GM18951 (cell line): ENCODE results near the gene KCNAB2.
"Not testable (repeated sequence)": the region's sequence is repeated elsewhere in the genome, so short reads cannot be mapped to it uniquely, and the experiment has no call there.

Experiments used
- POLR2A ChIP-seq: IDR thresholded peaks from 4 replicates; pipeline ENCODE4 v1.6.1; 2011; ENCODE audit warnings: mild to moderate bottlenecking; ENCODE audit not compliant: insufficient read length, insufficient read depth; ENCODE audit errors: extremely low read depth
- in situ Hi-C: fragments of 300-500 bp; cut with MboI; formaldehyde crosslinking; loops from one replicate; pipeline ENCODE4 v1.12.0; 2022; ENCODE audit warnings: low sequenced_read_pairs, mixed read lengths, inconsistent platforms; ENCODE audit not compliant: unreplicated experiment

Gene KCNAB2

GRCh38 chr1:6046279-6046678 is 591 bp downstream of the KCNAB2 start:
- TF ChIP-seq POLR2A = no peak

GRCh38 chr1:6048179-6048867 is 2.6 kb downstream of the KCNAB2 start:
- in situ Hi-C loops = no loop called here
- TF ChIP-seq POLR2A = no peak

More at GRCh38 chr1:6046279-6046678, 591 bp downstream of the KCNAB2 start:
- in situ Hi-C loops = no loop called here

GRCh38 chr1:6049419-6049818 is 3.7 kb downstream of the KCNAB2 start:
- no peak for TF ChIP-seq POLR2A
- in situ Hi-C loops = no loop called here

GRCh38 chr1:6051423-6051822 is 5.7 kb downstream of the KCNAB2 start:
- in situ Hi-C loops = no loop called here
- no peak for TF ChIP-seq POLR2A

GRCh38 chr1:6052543-6053205 is 7.0 kb downstream of the KCNAB2 start:
- in situ Hi-C loops = no loop called here
- TF ChIP-seq POLR2A = no peak

GRCh38 chr1:6053206-6053546 is 7.5 kb downstream of the KCNAB2 start:
- TF ChIP-seq POLR2A = no peak
- in situ Hi-C loops = no loop called here

- in situ Hi-C loops = no loop called here
- TF ChIP-seq POLR2A = no peak
Measured at GRCh38 chr1:6054596-6054995, 8.9 kb downstream of the KCNAB2 start.

- no peak for TF ChIP-seq POLR2A
- in situ Hi-C loops = no loop called here
Measured at GRCh38 chr1:6056572-6056948, 10.9 kb downstream of the KCNAB2 start.

- in situ Hi-C loops = no loop called here
- TF ChIP-seq POLR2A = no peak
Measured at GRCh38 chr1:6057170-6057845, 11.6 kb downstream of the KCNAB2 start.

- in situ Hi-C loops = no loop called here
- TF ChIP-seq POLR2A = no peak
Measured at GRCh38 chr1:6059866-6060265, 14.2 kb downstream of the KCNAB2 start.

GRCh38 chr1:6062670-6063069 is 17.0 kb downstream of the KCNAB2 start:
- in situ Hi-C loops = no loop called here
- no peak for TF ChIP-seq POLR2A

GRCh38 chr1:6063532-6064053 is 17.9 kb downstream of the KCNAB2 start:
- in situ Hi-C loops = not testable (repeated sequence)

GRCh38 chr1:6065093-6065858 is 19.6 kb downstream of the KCNAB2 start:
- TF ChIP-seq POLR2A = no peak
- in situ Hi-C loops = no loop called here
